ENCODE data around the gene DDAH1.

DDAH1 gene

GRCh38 chr1:85447006-85447943 is 17.7 kb downstream of the DDAH1 start:
- no peaks in the 10 kb centered on the region for H3K36me3 ChIP-seq
- no peak overlapping the region for H3K4me3 ChIP-seq
- H3K9me3 ChIP-seq, result no peaks in the 10 kb centered on the region
- TF ChIP-seq Cebpa-rat (IDR thresholded peaks at IDR 0.05), result no peak
- no peak overlapping the region for H3K4me2 ChIP-seq
- no peaks in the 10 kb centered on the region for H3K27me3 ChIP-seq
- no peak overlapping the region for H3K9ac ChIP-seq
- no peaks in the 10 kb centered on the region for H3K4me1 ChIP-seq
- no peak overlapping the region for H3K27ac ChIP-seq
- no peaks in the 10 kb centered on the region for H4K20me1 ChIP-seq

GRCh38 chr1:85445906-85446305 is 19.1 kb downstream of the DDAH1 start:
- H3K27me3 ChIP-seq, result no peaks in the 10 kb centered on the region
- H3K9me3 ChIP-seq, result no peaks in the 10 kb centered on the region
- no peaks in the 10 kb centered on the region for H4K20me1 ChIP-seq
- no peak overlapping the region for H3K4me3 ChIP-seq
- H3K4me1 ChIP-seq, result no peaks in the 10 kb centered on the region
- TF ChIP-seq Cebpa-rat (IDR thresholded peaks at IDR 0.05), result no peak
- H3K27ac ChIP-seq, result no peak overlapping the region
- H3K9ac ChIP-seq, result no peak overlapping the region
- no peaks in the 10 kb centered on the region for H3K36me3 ChIP-seq
- H3K4me2 ChIP-seq, result no peak overlapping the region

- TF ChIP-seq Cebpa-rat (IDR thresholded peaks at IDR 0.05), result no peak
- Histone ChIP-seq H4K20me1 (no peaks in the 10 kb centered on the region), H3K27me3 (no peaks in the 10 kb centered on the region), H3K4me3 (no peak overlapping the region), H3K36me3 (no peaks in the 10 kb centered on the region), H3K27ac (no peak overlapping the region), H3K4me1 (no peaks in the 10 kb centered on the region), H3K4me2 (no peak overlapping the region), H3K9ac (no peak overlapping the region), H3K9me3 (no peaks in the 10 kb centered on the region)
These were observed 20.6 kb downstream of the DDAH1 start for GRCh38 chr1:85444381-85444780.

GRCh38 chr1:85440612-85441011 is 24.3 kb downstream of the DDAH1 start:
- no peak for TF ChIP-seq Cebpa-rat (IDR thresholded peaks at IDR 0.05)
- H3K9ac ChIP-seq, result no peak overlapping the region
- H4K20me1 ChIP-seq, result no peaks in the 10 kb centered on the region

GRCh38 chr1:85438353-85438752 is 26.6 kb downstream of the DDAH1 start:
- Histone ChIP-seq H3K9ac (no peak overlapping the region), H3K36me3 (no peaks in the 10 kb centered on the region), H3K4me1 (no peaks in the 10 kb centered on the region), H3K4me3 (no peak overlapping the region), H3K27ac (no peak overlapping the region), H3K27me3 (no peaks in the 10 kb centered on the region), H4K20me1 (no peaks in the 10 kb centered on the region), H3K4me2 (no peak overlapping the region), H3K9me3 (no peaks in the 10 kb centered on the region)
- no peak for TF ChIP-seq Cebpa-rat (IDR thresholded peaks at IDR 0.05)

More at GRCh38 chr1:85440612-85441011, 24.3 kb downstream of the DDAH1 start:
- H3K9me3 ChIP-seq, result no peaks in the 10 kb centered on the region
- H3K4me1 ChIP-seq, result no peaks in the 10 kb centered on the region
- no peaks in the 10 kb centered on the region for H3K27me3 ChIP-seq
- no peak overlapping the region for H3K4me3 ChIP-seq
- H3K27ac ChIP-seq, result no peak overlapping the region
- no peaks in the 10 kb centered on the region for H3K36me3 ChIP-seq
- H3K4me2 ChIP-seq, result no peak overlapping the region

- no peak overlapping the region for H3K4me2 ChIP-seq
- no peaks in the 10 kb centered on the region for H3K9me3 ChIP-seq
These were observed 27.8 kb downstream of the DDAH1 start for GRCh38 chr1:85437139-85437538.

GRCh38 chr1:85433096-85433495 is 31.9 kb downstream of the DDAH1 start:
- H3K4me3 ChIP-seq, result no peak overlapping the region
- H4K20me1 ChIP-seq, result no peaks in the 10 kb centered on the region
- no peak for TF ChIP-seq Cebpa-rat (IDR thresholded peaks at IDR 0.05)
- no peak overlapping the region for H3K9ac ChIP-seq
- no peaks in the 10 kb centered on the region for H3K27me3 ChIP-seq
- H3K9me3 ChIP-seq, result no peaks in the 10 kb centered on the region
- no peak overlapping the region for H3K4me2 ChIP-seq
- H3K27ac ChIP-seq, result no peak overlapping the region
- H3K36me3 ChIP-seq, result no peaks in the 10 kb centered on the region
- no peaks in the 10 kb centered on the region for H3K4me1 ChIP-seq

More at GRCh38 chr1:85437139-85437538, 27.8 kb downstream of the DDAH1 start:
- H3K4me1 ChIP-seq, result no peaks in the 10 kb centered on the region
- no peak for TF ChIP-seq Cebpa-rat (IDR thresholded peaks at IDR 0.05)
- no peak overlapping the region for H3K27ac ChIP-seq
- H4K20me1 ChIP-seq, result no peaks in the 10 kb centered on the region
- no peak overlapping the region for H3K9ac ChIP-seq
- no peaks in the 10 kb centered on the region for H3K36me3 ChIP-seq
- H3K4me3 ChIP-seq, result no peak overlapping the region
- no peaks in the 10 kb centered on the region for H3K27me3 ChIP-seq

GRCh38 chr1:85428471-85429089 is 36.4 kb downstream of the DDAH1 start:
- Histone ChIP-seq H3K4me2 (no peak overlapping the region), H4K20me1 (no peaks in the 10 kb centered on the region), H3K27me3 (no peaks in the 10 kb centered on the region), H3K9me3 (no peaks in the 10 kb centered on the region), H3K4me3 (no peak overlapping the region), H3K9ac (no peak overlapping the region), H3K4me1 (no peaks in the 10 kb centered on the region), H3K36me3 (no peaks in the 10 kb centered on the region), H3K27ac (no peak overlapping the region)
- TF ChIP-seq Cebpa-rat (IDR thresholded peaks at IDR 0.05), result no peak

- H3K4me3 ChIP-seq, result no peak overlapping the region
- H3K36me3 ChIP-seq, result no peaks in the 10 kb centered on the region
- no peaks in the 10 kb centered on the region for H4K20me1 ChIP-seq
- TF ChIP-seq Cebpa-rat (IDR thresholded peaks at IDR 0.05), result no peak
- no peaks in the 10 kb centered on the region for H3K4me1 ChIP-seq
- H3K4me2 ChIP-seq, result no peak overlapping the region
- H3K9ac ChIP-seq, result no peak overlapping the region
- H3K9me3 ChIP-seq, result no peaks in the 10 kb centered on the region
- no peak overlapping the region for H3K27ac ChIP-seq
- no peaks in the 10 kb centered on the region for H3K27me3 ChIP-seq
These were observed 37.1 kb downstream of the DDAH1 start for GRCh38 chr1:85427849-85428248.

GRCh38 chr1:85427331-85427730 is 37.6 kb downstream of the DDAH1 start:
- TF ChIP-seq Cebpa-rat (IDR thresholded peaks at IDR 0.05), result no peak
- Histone ChIP-seq H3K4me1 (no peaks in the 10 kb centered on the region), H3K9ac (no peak overlapping the region), H3K27me3 (no peaks in the 10 kb centered on the region), H3K4me2 (no peak overlapping the region), H3K4me3 (no peak overlapping the region), H4K20me1 (no peaks in the 10 kb centered on the region), H3K36me3 (no peaks in the 10 kb centered on the region), H3K27ac (no peak overlapping the region), H3K9me3 (no peaks in the 10 kb centered on the region)

Measured in BLaER1 (cell line).